Lower lobe of right lung (tissue), 2 donors: ENCODE data around the gene ERC1. TPM values are rescaled to one million over a fixed set of nuclear protein-coding genes. Genes with fewer than 3 reads are reported as not detected.

Experiments
- ATAC-seq, 2 donors: fragments of 200-7000 bp; cut with Tn5 transposase; one replicate each; pipeline ENCODE4 v1.9.1; 2020 to 2022; ENCODE audit warnings: mild to moderate bottlenecking in 2 of 2, moderate library complexity in 2 of 2
- DNase-seq: peaks from one replicate; pipeline ENCODE4 v3.0.0-alpha.2; 2020
- H3K27ac ChIP-seq: fragments of 200-600 bp; one replicate; pipeline ENCODE4 v1.8.0; 2022
- H3K27me3 ChIP-seq: fragments of 200-600 bp; one replicate; pipeline ENCODE4 v1.8.0; 2022; ENCODE audit warnings: low read depth
- H3K36me3 ChIP-seq: fragments of 200-600 bp; one replicate; pipeline ENCODE4 v1.8.0; 2022; ENCODE audit warnings: mild to moderate bottlenecking
- H3K4me1 ChIP-seq: fragments of 200-600 bp; one replicate; pipeline ENCODE4 v1.8.0; 2022
- H3K4me3 ChIP-seq: fragments of 200-600 bp; one replicate; pipeline ENCODE4 v1.8.0; 2022; ENCODE audit warnings: mild to moderate bottlenecking
- H3K9me3 ChIP-seq: fragments of 200-600 bp; one replicate; pipeline ENCODE4 v1.8.0; 2022
- intact Hi-C: fragments of 100-400 bp; cut with DNase I; formaldehyde crosslinking; loops from one replicate; pipeline ENCODE4 v1.11.0; 2022
- total RNA-seq: library from RNA; stranded (reverse); fragmentation: NEBNext Ultra II Directional; extraction: Animal tissue kit (Norgen Biotek cat#: 25700); gene quantifications from one replicate; pipeline ENCODE4 v1.2.1, GENCODE V29; 2021
- TF ChIP-seq, protein P1 (sequence below): fragments of 200-600 bp; IDR thresholded peaks from one replicate; pipeline ENCODE4 v1.8.0; 2022; ENCODE audit warnings: antibody characterized with exemption, mild to moderate bottlenecking
- donor health status: DM: no; HTN: yes; CAD: no; lungs with severe emphysema.

ERC1 gene
- total RNA-seq, 1 donor from 2014 or later, result 66.3 TPM

DNA sequence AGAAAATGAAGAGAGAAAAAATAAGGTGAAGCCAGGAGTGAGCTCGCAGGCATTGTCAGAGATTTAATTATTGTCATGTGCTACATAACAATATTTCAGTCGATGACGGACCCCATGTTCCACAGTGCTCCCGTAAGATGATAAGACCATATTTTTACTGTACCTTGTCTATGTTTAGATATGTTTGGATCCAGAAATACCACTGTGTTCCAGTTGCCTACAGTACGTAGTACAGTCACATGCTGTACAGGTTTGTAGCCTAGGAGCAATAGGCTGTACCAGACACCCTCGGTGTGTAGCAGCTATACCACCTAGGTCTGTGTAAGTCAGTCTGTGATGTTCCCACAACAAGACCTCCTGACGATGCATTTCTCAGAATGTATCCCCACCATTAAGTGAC lies 465.9 kb downstream of the ERC1 start:
- H3K27me3 ChIP-seq, result no peaks in the 10 kb centered on the region
- DNase-seq (no peak), ATAC-seq (no peak)
- no peaks in the 10 kb centered on the region for H3K36me3 ChIP-seq
- intact Hi-C loops, result no loop called here
- H3K27ac ChIP-seq, result no peak overlapping the region
- TF ChIP-seq, protein P1, sequence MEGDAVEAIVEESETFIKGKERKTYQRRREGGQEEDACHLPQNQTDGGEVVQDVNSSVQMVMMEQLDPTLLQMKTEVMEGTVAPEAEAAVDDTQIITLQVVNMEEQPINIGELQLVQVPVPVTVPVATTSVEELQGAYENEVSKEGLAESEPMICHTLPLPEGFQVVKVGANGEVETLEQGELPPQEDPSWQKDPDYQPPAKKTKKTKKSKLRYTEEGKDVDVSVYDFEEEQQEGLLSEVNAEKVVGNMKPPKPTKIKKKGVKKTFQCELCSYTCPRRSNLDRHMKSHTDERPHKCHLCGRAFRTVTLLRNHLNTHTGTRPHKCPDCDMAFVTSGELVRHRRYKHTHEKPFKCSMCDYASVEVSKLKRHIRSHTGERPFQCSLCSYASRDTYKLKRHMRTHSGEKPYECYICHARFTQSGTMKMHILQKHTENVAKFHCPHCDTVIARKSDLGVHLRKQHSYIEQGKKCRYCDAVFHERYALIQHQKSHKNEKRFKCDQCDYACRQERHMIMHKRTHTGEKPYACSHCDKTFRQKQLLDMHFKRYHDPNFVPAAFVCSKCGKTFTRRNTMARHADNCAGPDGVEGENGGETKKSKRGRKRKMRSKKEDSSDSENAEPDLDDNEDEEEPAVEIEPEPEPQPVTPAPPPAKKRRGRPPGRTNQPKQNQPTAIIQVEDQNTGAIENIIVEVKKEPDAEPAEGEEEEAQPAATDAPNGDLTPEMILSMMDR, result no peak
- no peaks in the 10 kb centered on the region for H3K4me1 ChIP-seq
- H3K9me3 ChIP-seq, result no peaks in the 10 kb centered on the region
- no peak overlapping the region for H3K4me3 ChIP-seq

DNA sequence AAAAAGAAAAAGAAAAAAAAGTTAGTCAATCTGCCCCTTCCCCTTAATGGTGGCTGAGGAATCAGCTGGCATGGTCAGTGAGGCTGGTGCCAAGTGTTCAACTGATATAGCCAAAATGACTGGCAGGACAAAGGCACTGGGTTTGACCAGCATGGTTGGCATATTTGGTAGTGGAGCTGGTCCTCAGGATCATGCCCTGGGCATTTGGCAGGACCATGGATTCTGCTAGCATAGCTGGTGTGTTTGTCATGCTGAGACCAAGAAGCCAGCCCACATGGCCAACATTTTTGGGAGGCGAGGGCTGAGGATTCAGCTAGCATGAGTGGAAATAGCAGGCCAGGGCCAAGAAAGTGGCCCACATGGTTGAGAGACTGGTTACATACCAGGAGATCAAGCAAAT lies 466.9 kb downstream of the ERC1 start:
- TF ChIP-seq, protein P1, result no peak
- Histone ChIP-seq H3K27me3 (no peaks in the 10 kb centered on the region), H3K27ac (no peak overlapping the region), H3K4me1 (no peaks in the 10 kb centered on the region), H3K36me3 (no peaks in the 10 kb centered on the region), H3K9me3 (no peaks in the 10 kb centered on the region), H3K4me3 (no peak overlapping the region)
- intact Hi-C loops, result no loop called here
- DNase-seq (no peak), ATAC-seq (no peak)

DNA sequence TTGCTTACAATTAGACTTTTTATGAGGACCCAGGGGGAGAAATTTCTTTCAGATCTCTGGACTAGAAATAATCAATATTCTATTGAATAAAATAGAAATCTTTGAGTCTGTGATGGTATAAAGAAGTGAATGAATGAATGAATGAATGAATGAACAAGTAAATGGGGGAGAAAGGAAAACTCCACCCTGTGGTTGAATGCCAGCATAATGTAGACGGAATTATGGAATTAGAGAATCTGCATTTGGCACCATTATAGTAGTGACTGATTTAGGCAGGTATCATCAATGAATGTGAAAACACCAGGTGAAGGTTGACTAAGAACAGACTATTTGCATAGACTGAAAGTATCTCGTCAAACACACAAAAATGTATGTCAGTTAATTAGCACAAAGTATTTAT lies 468.3 kb downstream of the ERC1 start:
- Histone ChIP-seq H3K27ac (no peak overlapping the region), H3K36me3 (no peaks in the 10 kb centered on the region), H3K9me3 (no peaks in the 10 kb centered on the region), H3K4me3 (no peak overlapping the region), H3K4me1 (no peaks in the 10 kb centered on the region), H3K27me3 (no peaks in the 10 kb centered on the region)
- no peak for DNase-seq
- TF ChIP-seq, protein P1, result no peak
- intact Hi-C loops, result no loop called here
- ATAC-seq, result no peak

DNA sequence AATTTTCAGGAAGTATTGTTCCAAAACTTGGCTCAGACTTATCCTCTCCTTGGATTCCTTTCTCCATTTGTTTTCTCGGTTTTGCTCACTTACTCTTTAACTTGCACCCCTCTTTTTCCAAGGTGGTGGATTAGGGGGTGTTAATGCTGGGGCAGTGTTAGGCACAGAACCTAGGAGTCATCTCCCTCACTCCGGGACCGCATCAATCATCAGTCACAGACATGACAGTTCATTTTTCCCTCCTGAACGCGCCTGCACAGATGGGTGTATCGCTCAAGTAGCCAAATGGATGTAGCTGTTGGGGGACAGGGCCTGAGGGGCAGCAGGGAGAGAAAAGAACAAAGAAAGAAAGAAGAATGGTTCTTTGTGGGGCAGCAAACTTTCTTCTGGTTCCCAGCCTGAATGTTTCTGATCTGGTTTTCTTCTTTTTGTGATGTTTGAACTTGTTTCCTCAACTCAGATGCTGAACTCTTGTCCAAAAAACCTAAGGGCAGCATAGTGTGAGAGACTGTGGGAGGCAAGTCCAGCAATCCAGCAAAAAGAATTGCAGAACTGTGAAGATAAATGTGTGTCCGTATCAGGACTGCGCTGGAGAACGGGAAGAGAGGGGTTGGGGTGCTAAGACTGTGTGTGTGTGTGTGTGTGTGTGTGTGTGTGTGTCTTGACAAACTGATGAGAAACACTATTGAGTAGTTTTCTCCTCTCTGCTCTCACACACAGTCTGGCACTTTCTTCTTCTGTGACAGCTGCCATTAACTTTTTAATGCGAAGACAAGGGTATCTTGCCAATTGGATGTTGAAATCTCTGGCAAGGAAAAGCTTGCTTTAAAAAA lies 472.3 kb downstream of the ERC1 start:
- DNase-seq (no peak), ATAC-seq (no peak)
- intact Hi-C loops, result no loop called here
- Histone ChIP-seq H3K27me3 (no peaks in the 10 kb centered on the region), H3K4me3 (no peak overlapping the region), H3K36me3 (peaks cover 6% of the 10 kb centered on the region), H3K9me3 (no peaks in the 10 kb centered on the region), H3K27ac (no peak overlapping the region), H3K4me1 (no peaks in the 10 kb centered on the region)
- TF ChIP-seq, protein P1, result no peak

DNA sequence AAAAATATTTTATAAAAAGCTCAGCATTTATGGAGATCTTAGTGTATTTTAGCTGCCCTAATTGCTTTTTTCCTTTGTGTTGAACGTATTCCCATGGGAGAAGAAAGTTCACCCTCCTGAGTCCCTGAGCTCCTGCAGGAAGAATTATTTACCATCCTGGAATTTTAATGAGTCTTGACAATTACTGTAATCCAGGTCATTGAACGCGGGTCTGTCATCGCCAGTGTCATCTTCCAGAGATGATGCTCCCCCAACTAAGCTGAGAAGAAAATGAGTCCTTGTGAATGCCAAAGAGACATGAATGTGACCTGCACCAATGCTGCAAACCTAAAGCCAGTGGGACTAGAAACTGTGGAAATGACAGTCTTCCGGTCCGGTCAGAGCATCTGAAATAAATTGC lies 473.9 kb downstream of the ERC1 start:
- no peaks in the 10 kb centered on the region for H3K4me1 ChIP-seq
- no peaks in the 10 kb centered on the region for H3K27me3 ChIP-seq
- intact Hi-C loops, result no loop called here
- H3K9me3 ChIP-seq, result no peaks in the 10 kb centered on the region
- ATAC-seq (no peak), DNase-seq (no peak)
- no peak overlapping the region for H3K4me3 ChIP-seq
- peaks cover 6% of the 10 kb centered on the region for H3K36me3 ChIP-seq
- TF ChIP-seq, protein P1, result no peak
- H3K27ac ChIP-seq, result no peak overlapping the region
